Measurements from ENCODE around the gene KCNMB2. TPM values are rescaled to one million over a fixed set of nuclear protein-coding genes. Genes with fewer than 3 reads are reported as not detected.

Gene KCNMB2
- total RNA-seq, 1 donor from 2014 or later: not detected

GRCh38 chr3:178634975-178635374 is 98.7 kb downstream of the KCNMB2 start:
- H3K27ac Mint-ChIP-seq (ENCODE audit: unreplicated experiment): no peak overlapping the region
- no peak for TF ChIP-seq CTCF (IDR thresholded peaks at IDR 0.05)

GRCh38 chr3:178637802-178638201 is 101.6 kb downstream of the KCNMB2 start:
- Mint-ChIP-seq H3K36me3 (ENCODE audit: unreplicated experiment) (no peaks in the 10 kb centered on the region), H3K27ac (ENCODE audit: unreplicated experiment) (no peak overlapping the region), H3K4me1 (ENCODE audit: unreplicated experiment) (no peaks in the 10 kb centered on the region), H3K9me3 (ENCODE audit: unreplicated experiment) (no peaks in the 10 kb centered on the region), H3K4me3 (ENCODE audit: unreplicated experiment) (no peak overlapping the region), H3K27me3 (ENCODE audit: unreplicated experiment) (peaks cover 22% of the 10 kb centered on the region)
- DNase-seq (ENCODE audit: extremely low spot score, unreplicated experiment): no peak
- no peak for TF ChIP-seq CTCF (IDR thresholded peaks at IDR 0.05)

More at GRCh38 chr3:178634975-178635374, 98.7 kb downstream of the KCNMB2 start:
- Mint-ChIP-seq H3K4me3 (ENCODE audit: unreplicated experiment) (no peak overlapping the region), H3K27me3 (ENCODE audit: unreplicated experiment) (peaks cover 16% of the 10 kb centered on the region), H3K36me3 (ENCODE audit: unreplicated experiment) (no peaks in the 10 kb centered on the region), H3K4me1 (ENCODE audit: unreplicated experiment) (no peaks in the 10 kb centered on the region), H3K9me3 (ENCODE audit: unreplicated experiment) (no peaks in the 10 kb centered on the region)
- no peak for DNase-seq (ENCODE audit: extremely low spot score, unreplicated experiment)

GRCh38 chr3:178645503-178645902 is 109.3 kb downstream of the KCNMB2 start:
- peaks cover 28% of the 10 kb centered on the region for H3K27me3 Mint-ChIP-seq (ENCODE audit: unreplicated experiment)

GRCh38 chr3:178646186-178646862 is 110.1 kb downstream of the KCNMB2 start:
- no peak for DNase-seq (ENCODE audit: extremely low spot score, unreplicated experiment)
- Mint-ChIP-seq H3K27me3 (ENCODE audit: unreplicated experiment) (peaks cover 24% of the 10 kb centered on the region), H3K4me1 (ENCODE audit: unreplicated experiment) (no peaks in the 10 kb centered on the region), H3K9me3 (ENCODE audit: unreplicated experiment) (peaks cover 8% of the 10 kb centered on the region), H3K4me3 (ENCODE audit: unreplicated experiment) (no peak overlapping the region), H3K27ac (ENCODE audit: unreplicated experiment) (no peak overlapping the region), H3K36me3 (ENCODE audit: unreplicated experiment) (no peaks in the 10 kb centered on the region)
- TF ChIP-seq CTCF (IDR thresholded peaks at IDR 0.05): no peak

More at GRCh38 chr3:178645503-178645902, 109.3 kb downstream of the KCNMB2 start:
- Mint-ChIP-seq H3K4me3 (ENCODE audit: unreplicated experiment) (no peak overlapping the region), H3K9me3 (ENCODE audit: unreplicated experiment) (peaks cover 8% of the 10 kb centered on the region), H3K4me1 (ENCODE audit: unreplicated experiment) (no peaks in the 10 kb centered on the region), H3K27ac (ENCODE audit: unreplicated experiment) (no peak overlapping the region), H3K36me3 (ENCODE audit: unreplicated experiment) (no peaks in the 10 kb centered on the region)
- no peak for TF ChIP-seq CTCF (IDR thresholded peaks at IDR 0.05)
- no peak for DNase-seq (ENCODE audit: extremely low spot score, unreplicated experiment)

GRCh38 chr3:178655488-178655887 is 119.3 kb downstream of the KCNMB2 start:
- Mint-ChIP-seq H3K9me3 (ENCODE audit: unreplicated experiment) (peaks cover 3% of the 10 kb centered on the region), H3K4me1 (ENCODE audit: unreplicated experiment) (no peaks in the 10 kb centered on the region), H3K27ac (ENCODE audit: unreplicated experiment) (no peak overlapping the region), H3K27me3 (ENCODE audit: unreplicated experiment) (no peaks in the 10 kb centered on the region), H3K4me3 (ENCODE audit: unreplicated experiment) (no peak overlapping the region), H3K36me3 (ENCODE audit: unreplicated experiment) (no peaks in the 10 kb centered on the region)
- DNase-seq (ENCODE audit: extremely low spot score, unreplicated experiment): no peak
- TF ChIP-seq CTCF (IDR thresholded peaks at IDR 0.05): no peak

Data from osteocyte (in vitro differentiated cells).